ENCODE data around the gene GPATCH3.

DNA sequence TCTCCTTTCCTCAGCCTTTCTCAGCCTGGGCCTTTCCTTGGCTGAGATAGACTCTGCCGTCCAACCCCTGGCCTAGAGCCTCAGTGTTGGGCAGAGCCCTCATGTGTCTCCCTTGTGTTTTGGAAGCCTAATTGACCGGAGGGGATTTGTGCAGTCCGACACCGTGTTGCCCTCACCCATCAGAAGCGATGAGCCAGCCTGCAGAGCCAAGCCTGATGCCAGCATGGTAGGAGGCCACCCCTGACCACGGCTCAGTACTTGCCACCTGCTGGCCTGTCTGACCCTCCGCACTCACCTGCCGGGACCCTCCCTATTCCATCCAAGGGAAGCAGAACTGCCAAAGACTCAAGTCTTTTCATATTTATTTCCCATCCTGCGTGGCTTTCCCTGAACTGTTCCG lies 46.7 kb downstream of the GPATCH3 start:
- TF ChIP-seq POLR2AphosphoS5 (IDR thresholded peaks at IDR 0.05; ENCODE audit: borderline replicate concordance, low read depth, low read length) (no peak), EZH2 (IDR thresholded peaks at IDR 0.05) (no peak), FOXP2 (optimal IDR thresholded peaks at IDR 0.05; ENCODE audit: control extremely low read depth, extremely low read length, insufficient read depth) (no peak)

Measured in SK-N-MC (cell line).